Midbrain (tissue), 1 donor: ENCODE results near the gene GAREM1.
"Not testable (repeated sequence)": the region's sequence is repeated elsewhere in the genome, so short reads cannot be mapped to it uniquely, and the experiment has no call there.

Experiments
- DNase-seq: peaks from one replicate; lab custom pipeline; 2025; lab: John Stamatoyannopoulos, UW

GAREM1 gene

GRCh38 chr18:32470714-32471633, at the start of gene GAREM1:
Gene GAREM1, minus strand, starts transcription at chr18:32470882. Its CDS starts 454 bp downstream, at chr18:32470428.
- peak; percentile 96 for DNase-seq

- no peak for DNase-seq
These were observed 40.5 kb upstream of the GAREM1 start for GRCh38 chr18:32511147-32511546.

- no peak for DNase-seq
These were observed 38.4 kb upstream of the GAREM1 start for GRCh38 chr18:32509111-32509510.

- no peak for DNase-seq
These were observed 36.4 kb upstream of the GAREM1 start for GRCh38 chr18:32507093-32507492.

- DNase-seq: no peak
These were observed 31.3 kb upstream of the GAREM1 start for GRCh38 chr18:32502014-32502413.

GRCh38 chr18:32501242-32501641, 30.6 kb upstream of the GAREM1 start:
- DNase-seq: not testable (repeated sequence)

GRCh38 chr18:32483002-32483401, 12.3 kb upstream of the GAREM1 start:
- DNase-seq: no peak

- DNase-seq: no peak
These were observed 11.4 kb upstream of the GAREM1 start for GRCh38 chr18:32482117-32482516.

GRCh38 chr18:32480581-32480980, 9.9 kb upstream of the GAREM1 start:
- DNase-seq: no peak

GRCh38 chr18:32478807-32479206, 8.1 kb upstream of the GAREM1 start:
- DNase-seq: no peak

- no peak for DNase-seq
These were observed 7.6 kb upstream of the GAREM1 start for GRCh38 chr18:32478317-32478716.

- DNase-seq: no peak
These were observed 5.4 kb upstream of the GAREM1 start for GRCh38 chr18:32476106-32476505.

GRCh38 chr18:32475069-32475468, 4.4 kb upstream of the GAREM1 start:
- not testable (repeated sequence) for DNase-seq

GRCh38 chr18:32473325-32473724, 2.6 kb upstream of the GAREM1 start:
- DNase-seq: no peak

- DNase-seq: no peak
These were observed 2.2 kb upstream of the GAREM1 start for GRCh38 chr18:32472841-32473240.

GRCh38 chr18:32470460-32470713, 295 bp downstream of the GAREM1 start:
- no peak for DNase-seq

GRCh38 chr18:32469691-32470459, 807 bp downstream of the GAREM1 start:
- peak; percentile 50 for DNase-seq

- DNase-seq: peak; percentile 75
These were observed 1.5 kb downstream of the GAREM1 start for GRCh38 chr18:32469190-32469651.

GRCh38 chr18:32468147-32468845, 2.4 kb downstream of the GAREM1 start:
- peak; percentile 36 for DNase-seq

- DNase-seq: no peak
These were observed 8.9 kb downstream of the GAREM1 start for GRCh38 chr18:32461709-32462272.

- DNase-seq: peak; percentile 38
These were observed 10.4 kb downstream of the GAREM1 start for GRCh38 chr18:32460171-32460731.
